HG03469 (cell line): ENCODE measurements around the gene LRRC10B.

Experiments
- ATAC-seq: cut with Tn5 transposase; IDR thresholded peaks from one replicate; pipeline ENCODE4 v1.9.1; 2021; ENCODE audit warnings: mild to moderate bottlenecking, moderate library complexity, moderate number of reproducible peaks; ENCODE audit not compliant: unreplicated experiment

The LRRC10B gene

DNA sequence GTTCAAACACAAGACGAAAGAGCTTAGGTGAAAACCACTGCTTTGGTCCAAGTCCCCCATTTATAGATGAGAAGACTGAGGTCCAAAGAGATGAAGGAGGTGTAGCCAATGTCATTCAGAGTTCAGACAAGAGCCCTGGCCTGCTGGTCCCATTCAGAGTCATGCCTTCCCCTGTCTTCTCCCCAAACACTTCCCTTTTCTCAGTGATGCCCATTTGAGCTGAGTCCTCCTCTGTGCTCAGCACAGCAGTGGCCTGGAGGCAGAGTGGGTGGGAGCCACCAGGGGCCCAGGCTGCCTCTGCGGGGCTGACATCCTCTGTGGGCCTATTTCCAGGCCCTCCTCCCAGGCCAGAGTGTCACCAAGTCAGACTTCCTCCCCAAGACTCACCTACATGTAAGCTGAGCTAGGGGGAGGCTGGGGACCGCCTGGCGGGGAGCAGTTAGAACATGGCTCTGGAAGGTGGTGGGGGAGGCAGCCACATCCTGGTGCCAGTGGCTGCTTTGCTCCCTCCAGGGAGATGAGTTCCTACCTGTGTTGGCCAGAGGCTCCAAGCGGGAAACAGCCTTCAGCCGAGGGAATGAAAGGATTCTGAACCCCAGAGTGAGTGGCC lies 22.4 kb upstream of the LRRC10B start:
- ATAC-seq = no peak

DNA sequence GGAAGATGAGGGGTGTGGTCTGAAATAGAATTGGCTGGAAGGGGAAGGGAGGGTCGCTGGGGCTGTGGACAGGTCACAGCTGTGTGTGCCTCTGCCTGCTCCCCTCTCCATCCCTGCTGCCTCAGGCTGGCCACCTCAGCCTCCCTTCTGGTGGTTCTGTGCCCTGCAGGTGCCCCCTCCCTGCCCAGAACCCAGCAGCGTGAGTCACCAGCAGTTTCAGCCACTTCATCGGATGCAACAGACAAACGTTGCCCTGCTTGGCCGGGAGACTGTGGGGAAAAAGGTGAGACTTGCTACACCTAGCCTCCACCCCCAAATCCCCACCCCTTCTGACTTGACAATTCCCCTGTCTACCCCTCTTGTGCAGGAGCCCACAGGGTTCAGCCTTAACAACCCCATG lies 21.8 kb upstream of the LRRC10B start:
- ATAC-seq = no peak

DNA sequence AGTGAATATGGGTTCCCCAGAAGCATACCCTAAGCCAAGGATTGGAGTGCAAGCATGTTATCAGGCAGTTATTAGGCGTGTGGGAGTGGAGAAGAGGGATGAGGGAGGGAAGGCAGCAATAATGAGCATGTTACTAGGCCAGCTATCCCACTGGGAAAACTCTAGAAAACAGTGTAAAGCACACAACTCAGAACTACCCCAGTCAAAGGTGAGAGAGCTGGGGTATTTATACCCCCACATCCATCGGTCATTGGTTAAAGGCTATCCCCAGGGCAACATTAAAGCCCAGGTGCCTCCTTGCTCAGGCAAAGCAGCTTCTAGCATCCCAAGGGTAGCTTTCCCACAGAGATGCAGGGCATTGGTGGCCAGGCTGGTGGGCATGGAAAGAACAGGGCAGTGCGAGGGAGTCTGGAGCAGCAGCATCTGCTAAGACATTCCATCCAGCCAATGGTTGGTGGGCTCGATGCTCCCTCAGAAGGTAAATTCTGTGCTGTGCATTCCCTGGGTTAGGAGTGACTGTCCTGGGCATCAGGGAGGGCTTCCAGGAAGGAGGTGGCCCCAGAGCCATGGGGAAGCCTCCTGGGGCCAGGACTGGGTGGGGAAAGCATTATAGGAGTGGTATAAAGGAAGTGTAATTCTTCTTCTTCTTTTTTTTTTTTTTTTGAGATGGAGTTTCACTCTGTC lies 21.1 kb upstream of the LRRC10B start:
- ATAC-seq = no peak

DNA sequence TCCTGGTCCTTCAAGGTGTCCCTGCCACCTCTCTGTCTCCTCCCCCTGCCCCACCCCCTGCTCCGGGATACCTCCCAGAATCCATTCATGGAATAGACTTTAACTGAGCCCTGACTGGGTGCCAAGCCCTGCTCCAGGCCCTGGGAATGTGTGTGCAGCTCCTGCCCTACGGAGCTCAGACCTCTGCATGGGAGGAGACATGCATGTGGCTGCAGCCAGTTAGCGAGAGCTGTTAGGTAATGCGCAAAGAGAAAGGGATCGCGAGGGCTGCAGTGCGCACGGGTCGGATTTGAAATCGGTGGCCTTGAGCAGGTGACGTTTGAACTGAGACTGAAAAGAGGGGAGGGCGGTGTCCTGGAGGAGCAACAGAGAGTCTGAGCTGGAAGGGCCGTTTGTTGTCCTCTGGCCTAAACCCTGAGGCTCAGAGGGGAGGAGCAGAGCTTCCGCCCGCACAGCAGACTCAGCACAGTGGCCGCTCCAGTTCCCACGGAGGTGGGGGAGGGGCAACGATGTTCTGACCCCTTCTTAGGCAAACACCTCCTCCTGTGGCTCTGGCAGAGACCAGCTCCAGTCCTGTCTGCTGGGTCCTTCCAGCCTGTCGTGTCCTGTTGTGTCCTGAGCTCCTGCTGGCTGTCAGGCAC lies 19.8 kb upstream of the LRRC10B start:
- ATAC-seq = no peak

DNA sequence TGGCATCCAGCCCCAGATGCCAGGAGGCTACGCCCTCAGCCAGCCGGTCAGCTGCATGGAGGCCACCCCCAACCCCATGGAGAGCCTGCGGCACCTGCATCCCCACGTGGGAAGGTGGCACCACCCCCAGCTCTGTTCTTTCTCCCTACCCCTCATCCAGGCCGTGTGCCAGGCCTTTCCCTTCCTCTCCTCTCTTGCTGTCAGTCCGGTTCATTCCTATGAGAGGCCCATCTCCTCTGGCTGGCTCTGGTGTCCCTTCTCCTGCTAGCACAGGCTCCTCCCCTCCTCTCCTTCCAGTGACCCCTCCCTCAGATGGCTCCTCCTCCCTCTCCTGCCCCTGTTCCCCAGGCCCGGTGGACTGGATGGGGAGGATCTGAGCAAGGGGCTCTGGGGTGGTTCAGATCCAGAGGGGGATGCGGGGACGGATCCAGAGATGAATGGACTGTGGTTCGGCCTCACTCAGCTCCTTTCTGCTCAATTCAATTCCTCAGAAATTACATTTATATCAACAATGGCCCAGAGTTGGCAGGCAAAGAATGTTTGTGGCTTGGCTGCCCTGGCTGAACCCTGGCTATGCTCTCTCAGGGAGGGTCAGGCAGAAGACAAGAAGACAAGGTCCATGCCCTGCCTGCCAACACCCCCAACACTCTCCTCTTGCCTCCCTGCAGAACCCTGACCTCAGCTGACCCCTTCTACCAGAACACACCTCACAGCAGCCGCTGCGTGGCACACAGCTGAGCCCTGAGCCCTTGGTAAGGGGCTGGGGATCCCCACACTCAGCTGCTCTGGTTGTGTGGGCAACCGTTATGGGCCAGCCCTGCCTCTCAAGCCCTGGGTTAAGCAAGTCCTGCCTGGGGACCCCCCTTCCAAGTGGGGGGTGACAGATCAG lies 18.5 kb upstream of the LRRC10B start:
- ATAC-seq = no peak

DNA sequence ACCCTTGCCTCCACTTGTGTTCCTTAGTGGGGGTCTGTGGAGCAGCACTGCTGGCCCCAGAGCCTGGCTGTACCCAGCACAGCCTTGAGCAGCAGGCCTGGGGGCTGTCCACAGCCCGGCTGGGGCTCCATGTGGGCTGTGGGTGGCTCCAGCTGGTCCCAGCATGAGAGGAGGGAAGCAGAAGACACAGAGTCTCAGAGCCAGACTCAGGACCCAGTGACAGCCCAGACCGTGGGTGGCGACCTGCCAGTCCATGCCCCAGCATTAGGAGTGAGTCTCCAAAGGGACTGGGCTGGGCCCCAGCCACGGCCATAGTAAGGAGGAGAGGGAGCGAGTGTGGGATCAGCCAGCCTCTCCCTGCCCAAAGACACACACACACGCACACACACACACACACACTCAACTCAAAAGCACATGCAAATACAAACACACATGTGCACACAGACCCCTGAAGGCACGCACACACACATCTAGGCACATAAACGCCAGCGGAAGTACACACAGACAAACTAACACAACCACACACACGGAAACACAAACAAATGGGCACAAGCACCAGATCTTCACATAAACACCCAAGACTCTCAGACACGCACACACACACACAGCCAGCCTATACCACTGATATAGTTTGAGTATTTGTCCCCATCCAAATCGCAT lies 16.7 kb upstream of the LRRC10B start:
- no peak for ATAC-seq

DNA sequence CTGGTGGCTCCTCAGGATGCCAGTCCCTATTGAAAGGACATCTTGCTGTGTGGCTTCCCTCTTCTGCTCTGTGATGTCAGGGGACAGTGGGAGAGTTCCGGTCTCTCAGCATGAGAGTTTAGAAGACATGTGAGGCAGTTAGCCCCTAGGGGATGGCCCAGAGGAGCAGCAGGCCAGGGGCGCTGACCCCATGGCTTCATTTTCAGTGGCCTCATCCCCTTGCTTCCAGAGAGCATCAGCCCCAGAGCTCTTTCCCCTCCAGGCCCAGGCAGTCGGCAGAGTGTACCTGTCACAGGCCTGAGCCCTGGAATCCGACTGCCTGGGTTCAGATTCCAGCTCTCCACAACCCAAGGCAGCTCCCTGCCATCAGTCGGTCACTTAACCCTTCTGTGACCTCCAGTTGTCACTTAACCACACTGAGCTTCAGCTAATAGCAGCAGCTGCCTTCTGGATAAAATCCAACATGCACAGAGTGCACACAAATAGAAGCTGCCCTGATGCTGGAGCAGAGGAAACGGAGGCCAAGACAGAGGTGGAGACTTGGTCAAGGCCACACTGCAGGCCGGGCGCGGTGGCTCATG lies 14.1 kb upstream of the LRRC10B start:
- ATAC-seq = no peak

DNA sequence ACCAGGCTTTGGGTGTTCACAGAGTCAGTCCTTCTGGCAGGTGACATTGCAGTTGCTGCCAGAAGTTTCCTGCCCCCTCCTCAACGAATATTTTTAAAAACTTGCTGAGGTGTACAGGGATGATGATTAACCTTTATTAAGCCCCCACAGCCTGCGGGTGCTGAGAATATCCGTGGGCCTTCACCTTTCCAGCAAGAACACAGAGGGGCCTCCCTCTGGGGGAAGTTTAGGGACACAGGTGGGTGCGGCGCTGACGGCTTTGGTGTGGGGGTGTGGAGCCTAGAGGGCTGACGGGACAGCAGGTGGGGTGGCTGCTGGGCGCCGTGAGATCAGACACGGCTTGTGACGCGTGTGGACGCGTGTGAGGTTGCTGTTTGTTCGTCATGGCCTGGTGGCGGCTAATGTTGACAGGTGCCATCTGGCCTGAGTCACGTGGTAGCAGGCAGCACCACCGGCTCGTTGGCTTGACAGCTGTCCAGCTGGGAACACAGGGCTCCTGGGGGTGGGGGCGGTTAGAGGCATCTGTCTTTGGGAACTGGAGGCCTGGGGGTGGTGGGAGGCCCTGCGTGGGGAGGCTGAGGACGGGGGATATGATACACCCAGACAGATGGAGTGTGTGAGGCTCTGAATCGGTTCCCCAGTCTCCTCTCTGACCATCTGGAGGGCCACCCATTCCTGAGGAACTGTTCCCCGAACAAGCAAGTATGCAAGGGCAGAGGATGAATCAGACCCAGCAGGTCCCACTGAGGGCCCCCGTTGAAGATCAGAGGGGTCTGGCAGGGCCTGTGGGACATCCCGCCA lies 12.5 kb upstream of the LRRC10B start:
- no peak for ATAC-seq

DNA sequence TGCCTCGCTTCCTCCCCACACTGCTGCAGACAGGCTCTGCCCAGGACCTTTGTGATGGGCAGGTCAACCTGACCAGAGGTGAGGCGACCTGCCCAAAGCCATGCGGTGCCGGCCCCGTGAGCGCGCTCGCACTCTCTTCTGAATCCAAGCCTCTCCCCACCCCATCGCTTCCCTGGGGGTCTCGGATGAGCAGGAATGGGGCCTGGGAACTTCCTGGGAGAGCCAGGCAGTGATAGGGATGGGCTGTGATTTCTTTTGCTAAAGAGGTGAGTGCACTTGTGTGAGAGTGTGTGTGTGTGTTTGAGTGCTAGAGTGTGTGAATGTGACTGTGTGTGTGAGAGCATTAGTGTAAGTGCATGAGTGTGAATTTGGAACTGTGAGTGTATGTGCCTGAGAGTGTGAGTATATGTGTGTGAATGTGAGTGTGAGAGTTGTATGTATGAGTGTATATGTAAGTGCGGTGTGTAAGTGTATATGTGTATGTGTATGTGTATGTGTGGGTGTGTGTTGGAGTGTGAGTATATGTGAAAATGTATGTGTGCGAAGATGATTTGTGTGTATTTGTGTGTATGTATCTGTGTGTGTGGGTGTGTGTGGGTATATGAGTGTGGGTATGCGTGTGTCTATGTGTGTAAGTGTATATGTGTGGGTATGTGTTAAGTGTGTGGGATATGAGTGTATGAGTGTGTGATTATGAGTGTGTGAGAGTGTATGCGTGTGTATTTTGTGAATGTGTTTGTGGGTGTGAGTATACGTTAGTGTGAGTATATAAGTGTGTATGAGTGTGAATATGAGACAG lies 11.7 kb upstream of the LRRC10B start:
- no peak for ATAC-seq

DNA sequence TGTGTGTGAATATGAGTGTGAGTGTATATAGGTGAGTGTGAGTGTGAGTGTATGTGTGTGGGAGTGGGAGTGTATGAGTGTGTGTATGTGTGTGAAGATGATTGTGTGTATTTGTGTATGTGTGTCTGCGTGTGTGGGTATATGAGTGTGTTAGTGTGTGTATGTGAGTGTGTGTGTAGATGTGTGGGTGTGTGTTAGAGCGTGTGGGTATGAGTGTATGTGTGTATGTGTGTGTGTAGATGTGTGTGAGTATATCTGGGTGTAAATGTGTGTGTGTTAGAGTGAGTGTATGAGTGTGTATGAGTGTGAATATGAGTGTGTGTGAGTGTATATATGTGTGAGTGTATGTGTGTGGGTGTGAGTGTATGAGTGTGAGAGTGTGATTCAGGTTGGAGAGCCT lies 11.1 kb upstream of the LRRC10B start:
- ATAC-seq = no peak

DNA sequence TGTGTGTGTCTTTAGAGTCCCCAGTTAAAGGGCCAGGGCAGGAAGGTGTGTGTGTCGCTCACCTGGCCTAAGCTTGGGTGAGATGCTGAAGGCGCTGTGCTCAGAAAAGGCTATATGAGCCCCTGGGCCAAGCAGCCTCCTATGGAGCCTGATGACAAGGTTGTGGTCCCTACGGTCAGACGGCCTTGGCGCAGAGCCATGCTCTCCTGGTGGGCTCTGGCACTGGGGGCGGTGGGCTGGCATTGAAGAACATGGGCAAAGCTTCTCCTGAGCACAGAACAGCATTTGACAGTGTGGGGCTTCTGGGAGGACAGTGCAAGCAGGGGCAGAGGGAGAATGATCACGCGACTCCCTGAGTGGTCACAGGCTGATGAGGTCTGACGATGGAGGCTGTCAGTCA lies 10.7 kb upstream of the LRRC10B start:
- ATAC-seq = no peak

DNA sequence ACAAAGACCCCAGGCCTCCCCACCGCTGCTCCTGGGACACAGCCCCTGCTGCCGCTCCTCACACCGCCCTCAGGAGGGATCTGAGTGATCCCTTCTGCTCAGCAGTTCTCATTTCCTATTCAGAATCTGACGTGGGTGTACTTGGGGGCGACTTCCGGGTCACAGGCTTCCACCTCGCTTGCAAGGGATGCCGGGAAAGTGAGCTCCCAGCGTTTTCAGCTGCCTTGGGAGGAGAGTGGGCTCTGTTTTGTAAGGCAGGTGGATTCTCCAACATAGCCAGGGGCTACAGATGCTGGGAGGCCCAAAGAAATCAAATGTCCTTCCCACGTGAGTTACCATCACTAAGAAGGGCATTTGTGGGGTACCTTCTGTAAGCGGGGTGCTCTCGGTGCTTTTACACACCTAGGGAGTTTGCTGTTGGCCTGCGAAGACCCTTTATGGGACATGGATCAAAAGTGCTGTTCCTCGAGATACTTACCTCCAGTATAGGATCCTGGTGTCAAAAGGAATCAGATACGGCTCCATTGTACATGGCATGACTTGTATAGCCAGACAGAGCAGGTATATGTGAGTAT lies 9.7 kb upstream of the LRRC10B start:
- no peak for ATAC-seq

DNA sequence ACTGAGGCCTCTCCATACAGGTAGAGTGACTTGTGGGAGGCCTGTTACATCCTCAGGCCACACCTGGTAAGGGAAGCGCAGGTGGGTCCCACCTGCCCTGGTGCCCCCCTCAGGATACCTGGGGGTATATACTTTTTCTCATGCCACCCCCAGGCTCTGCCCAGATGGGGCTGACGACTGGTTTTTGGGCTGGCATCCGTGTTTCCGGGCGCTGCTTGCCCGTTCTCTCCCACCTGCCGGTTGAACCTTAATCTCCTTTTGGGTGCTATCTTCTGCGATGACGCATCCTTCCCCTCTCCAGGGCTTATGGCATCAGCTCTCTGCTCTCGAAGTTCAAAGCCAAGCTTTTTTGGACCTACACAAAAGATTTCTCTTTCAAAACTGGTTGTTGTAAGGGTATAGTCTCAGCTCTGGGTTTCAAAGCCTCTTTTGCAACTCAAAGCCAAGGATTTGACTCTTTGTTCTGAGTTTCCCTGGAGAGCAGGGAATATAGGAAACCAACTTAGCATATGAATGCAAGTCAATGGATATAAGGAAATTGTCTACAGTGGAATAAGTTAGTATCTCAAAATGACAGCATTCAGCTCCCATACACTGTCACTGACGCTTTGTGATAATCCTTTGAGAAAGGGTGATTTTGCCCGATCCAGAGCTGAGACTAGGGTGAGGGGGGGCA lies 8.6 kb upstream of the LRRC10B start:
- ATAC-seq = no peak

DNA sequence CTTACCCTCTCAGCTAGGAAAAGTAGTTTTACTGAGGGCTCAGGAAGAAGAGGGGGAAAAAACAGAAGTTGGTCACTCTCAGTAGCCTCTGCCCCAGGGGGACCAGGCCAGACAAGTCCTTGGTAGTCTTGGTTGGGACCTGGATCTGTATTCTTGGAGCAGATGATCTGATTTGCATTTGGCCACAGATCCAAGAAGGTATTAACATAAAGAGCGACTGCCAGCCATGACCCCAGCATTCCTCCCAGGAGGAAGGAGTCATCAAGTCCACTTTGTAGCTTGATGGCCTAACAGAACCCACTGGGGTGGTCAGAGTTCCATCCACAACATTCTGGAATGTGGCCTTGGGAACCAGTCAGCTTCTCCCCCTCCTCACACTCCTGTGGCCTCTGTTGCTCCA lies 6.0 kb upstream of the LRRC10B start:
- ATAC-seq = no peak

DNA sequence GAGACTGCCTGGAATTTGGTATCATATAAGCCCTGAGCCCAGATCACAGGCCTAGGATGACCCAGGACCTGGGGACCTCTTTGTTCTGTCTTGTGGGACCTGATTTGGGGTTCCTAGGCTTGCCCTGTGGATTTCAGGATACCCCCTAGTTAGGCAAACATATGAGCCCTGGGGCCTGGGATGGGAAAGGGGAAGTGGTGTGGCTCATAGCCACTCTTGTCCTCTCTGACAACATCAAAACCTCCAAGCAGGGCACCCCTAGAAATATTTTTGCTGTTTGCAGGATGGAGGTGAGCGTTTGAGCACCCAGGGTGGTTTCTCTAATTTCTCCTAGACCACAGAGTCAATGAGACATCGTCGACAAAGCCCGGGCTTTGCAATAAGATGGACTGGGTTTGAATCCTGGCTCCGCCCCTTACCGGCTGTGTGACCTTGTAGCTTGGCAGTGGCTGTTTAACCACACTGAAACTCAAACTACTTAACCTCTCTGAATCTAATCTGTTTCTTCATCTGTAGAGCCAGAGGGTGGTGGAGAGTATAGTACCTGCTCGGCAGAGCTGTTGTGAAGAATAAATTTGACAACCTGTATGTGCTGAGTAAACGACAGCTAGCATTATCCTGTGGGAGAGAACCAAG lies 5.3 kb upstream of the LRRC10B start:
- ATAC-seq = no peak

DNA sequence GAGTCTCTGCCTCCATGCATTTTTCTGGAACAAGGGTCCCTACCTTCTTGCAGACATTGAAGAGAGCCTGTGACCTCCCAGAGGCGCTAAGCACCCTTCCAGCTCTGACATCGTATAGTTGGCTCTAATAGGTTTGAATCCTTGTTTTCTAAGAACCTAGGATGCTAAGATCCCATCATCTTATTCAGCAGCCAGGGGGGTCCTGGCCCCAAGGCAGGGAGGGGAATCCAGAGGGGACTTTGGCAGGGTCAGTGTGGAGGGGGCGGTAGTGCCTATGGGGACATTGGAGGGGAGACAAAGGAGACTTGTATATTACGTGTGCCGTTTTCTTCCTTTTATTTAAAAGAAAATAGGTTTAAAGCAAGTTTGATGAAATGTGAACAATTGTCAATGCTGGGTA lies 3.4 kb upstream of the LRRC10B start:
- ATAC-seq = no peak

DNA sequence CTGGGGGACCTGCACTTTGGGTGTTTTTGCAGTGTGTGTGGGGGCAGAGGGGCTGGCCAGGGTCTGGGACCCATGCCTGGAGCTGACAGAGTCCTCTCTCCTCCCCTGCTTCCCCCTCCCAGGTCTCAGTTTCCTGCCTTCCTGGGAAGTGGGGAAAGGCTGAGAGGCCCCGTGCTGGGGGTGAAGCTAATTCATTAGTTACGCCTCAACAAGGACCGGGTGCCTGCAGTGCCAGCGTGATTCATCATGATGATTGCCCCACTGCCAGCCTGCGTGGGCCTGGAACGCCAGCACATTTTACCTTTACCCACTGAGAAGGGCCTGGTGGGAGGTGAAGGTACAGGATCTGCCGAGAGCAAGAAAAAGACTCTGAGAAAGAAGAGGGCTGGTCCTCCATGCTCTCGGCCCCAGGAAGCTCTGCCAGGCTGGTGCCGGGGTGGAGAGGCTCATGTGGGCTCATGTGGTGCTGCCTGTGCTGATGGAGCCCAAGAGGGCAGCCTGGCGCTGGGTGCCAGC lies 2.9 kb upstream of the LRRC10B start:
- ATAC-seq = no peak
